Measurements from ENCODE around the gene CLEC5A.
A peak's percentile ranks its signal among the peaks of the same experiment; 100 is the strongest.

The CLEC5A gene

DNA sequence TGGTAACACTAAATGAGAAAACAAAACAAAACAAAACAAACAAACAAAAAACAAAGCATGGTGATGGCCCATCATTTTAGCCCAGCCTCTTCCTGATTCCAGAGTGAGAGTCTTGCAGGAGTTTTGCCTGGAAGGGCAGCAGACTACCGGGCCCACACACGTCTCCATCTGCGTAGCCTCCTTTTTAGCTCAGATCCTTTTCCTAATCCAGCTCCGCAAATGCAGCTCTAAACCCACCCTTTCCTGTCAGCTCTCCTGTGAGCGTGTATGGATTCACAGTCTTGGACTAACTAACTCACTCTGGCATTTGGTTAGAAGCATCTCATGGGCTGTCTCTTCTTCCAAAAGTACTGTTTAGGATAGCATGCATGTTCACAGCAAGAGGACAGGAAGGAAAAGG, 16.6 kb downstream of the CLEC5A start:
- 100% methylated on average over 5 of the region's 5 CpGs for WGBS (ENCODE audit: insufficient coverage)
- no peak overlapping the region for H3K27ac ChIP-seq (ENCODE audit: insufficient read depth in 1 of 2, low read depth in 1 of 2, low read length in 2 of 2, poor library complexity in 1 of 2, severe bottlenecking in 2 of 2)

DNA sequence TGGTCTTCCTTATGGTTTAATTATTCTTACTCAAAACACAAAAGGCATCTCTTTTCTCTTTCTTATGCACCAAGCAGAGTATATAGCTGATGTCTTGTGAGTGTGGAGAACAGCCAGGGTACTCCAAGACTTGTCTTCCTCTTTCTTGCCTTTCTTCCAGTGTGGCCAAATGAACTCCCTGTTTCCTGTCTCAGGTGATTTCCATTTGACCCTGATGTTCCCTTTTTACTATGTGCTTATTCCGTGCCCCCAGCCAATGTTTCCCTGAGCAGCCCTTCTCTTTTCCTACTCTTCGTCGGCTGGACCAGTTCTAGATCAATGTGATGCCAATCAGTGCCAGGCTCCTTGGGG, 18.0 kb downstream of the CLEC5A start:
- Histone ChIP-seq H3K4me1 (ENCODE audit: control extremely low read depth in 1 of 4, control insufficient read depth in 4 of 4, insufficient read depth in 4 of 4, low read length in 3 of 4) (peaks cover 8 to 23% (median 12%) of the 10 kb centered on the region in 4 experiments), H3K27ac (ENCODE audit: insufficient read depth in 1 of 2, low read depth in 1 of 2, low read length in 2 of 2, poor library complexity in 1 of 2, severe bottlenecking in 2 of 2) (peak overlapping the region in 1 of 2 experiments; percentile 16), H3K27me3 (replicated peaks in 2 of 5; ENCODE audit: control insufficient read depth in 4 of 5, insufficient read depth in 5 of 5, low read length in 4 of 5) (no peaks in the 10 kb centered on the region), H3K36me3 (ENCODE audit: control insufficient read depth in 4 of 4, insufficient read depth in 4 of 4, low read length in 3 of 4) (peaks cover 0 to 3% (median 0%) of the 10 kb centered on the region in 4 experiments), H3K4me3 (ENCODE audit: control insufficient read depth in 1 of 7, extremely low read depth in 1 of 7, insufficient read depth in 4 of 7, low read depth in 2 of 7, low read length in 6 of 7) (no peak overlapping the region), H3K9me3 (ENCODE audit: control extremely low read depth in 1 of 5, control insufficient read depth in 4 of 5, insufficient read depth in 2 of 5, low read depth in 1 of 5, low read length in 4 of 5) (no peaks in the 10 kb centered on the region)
- CTCF ChIA-PET: no interaction called here
- DNase-seq: peak in 2 of 3 donors; percentile 18 to 32
- 87% methylated on average over 3 of the region's 3 CpGs for WGBS (ENCODE audit: insufficient coverage)
- POLR2A ChIA-PET: no interaction called here

More for the DNA sequence above, 16.6 kb downstream of the CLEC5A start:
- Histone ChIP-seq H3K36me3 (ENCODE audit: control insufficient read depth in 4 of 4, insufficient read depth in 4 of 4, low read length in 3 of 4) (peaks cover 0 to 3% (median 0%) of the 10 kb centered on the region in 4 experiments), H3K4me3 (ENCODE audit: control insufficient read depth in 1 of 7, extremely low read depth in 1 of 7, insufficient read depth in 4 of 7, low read depth in 2 of 7, low read length in 6 of 7) (no peak overlapping the region), H3K9me3 (ENCODE audit: control extremely low read depth in 1 of 5, control insufficient read depth in 4 of 5, insufficient read depth in 2 of 5, low read depth in 1 of 5, low read length in 4 of 5) (no peaks in the 10 kb centered on the region), H3K4me1 (ENCODE audit: control extremely low read depth in 1 of 4, control insufficient read depth in 4 of 4, insufficient read depth in 4 of 4, low read length in 3 of 4) (peaks cover 8 to 23% (median 12%) of the 10 kb centered on the region in 4 experiments), H3K27me3 (replicated peaks in 2 of 5; ENCODE audit: control insufficient read depth in 4 of 5, insufficient read depth in 5 of 5, low read length in 4 of 5) (no peaks in the 10 kb centered on the region)
- no peak for DNase-seq
- POLR2A ChIA-PET: no interaction called here
- CTCF ChIA-PET: interaction anchor here (1.5 kb wide), 1 partner anchor 25 kb away, joined by 3 read pairs; no protein-coding TSS in a partner anchor

DNA sequence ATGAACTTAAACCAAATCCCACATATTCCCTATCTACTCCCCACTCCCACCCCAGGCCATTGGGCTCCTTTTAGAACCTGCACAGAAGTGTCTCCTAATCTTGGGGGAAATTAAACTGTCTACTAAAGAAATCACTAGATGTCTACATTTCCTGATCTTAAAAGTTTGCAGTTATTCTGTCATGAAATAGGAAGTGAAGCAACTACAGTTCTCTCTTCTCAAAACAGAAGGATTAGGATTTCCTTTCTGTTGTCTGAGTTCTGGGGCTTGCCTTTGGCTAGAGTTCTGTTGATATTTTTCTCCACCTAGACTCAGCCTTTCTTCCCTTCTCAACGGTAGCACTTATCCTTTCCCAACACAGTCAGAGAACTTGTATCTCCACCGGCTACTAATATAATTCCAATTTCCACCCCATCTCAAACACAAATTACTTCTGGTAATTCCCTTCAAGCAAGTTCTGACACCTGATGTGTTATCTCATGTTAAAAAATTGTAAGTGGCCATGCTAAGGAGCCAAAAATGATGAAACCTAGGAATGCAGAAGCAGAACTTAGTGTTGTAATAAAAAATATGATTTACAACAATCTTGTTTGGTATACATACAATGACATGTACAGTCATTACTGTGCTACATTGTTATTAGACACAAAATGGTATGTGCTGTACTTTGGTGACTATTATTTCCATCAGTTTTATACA, 18.5 kb downstream of the CLEC5A start:
- DNase-seq: peak in 2 of 3 donors; percentile 41 to 51
- peak overlapping the region in 1 of 2 experiments; percentile 16 for H3K27ac ChIP-seq (ENCODE audit: insufficient read depth in 1 of 2, low read depth in 1 of 2, low read length in 2 of 2, poor library complexity in 1 of 2, severe bottlenecking in 2 of 2)
- peaks cover 8 to 23% (median 12%) of the 10 kb centered on the region in 4 experiments for H3K4me1 ChIP-seq (ENCODE audit: control extremely low read depth in 1 of 4, control insufficient read depth in 4 of 4, insufficient read depth in 4 of 4, low read length in 3 of 4)
- H3K4me3 ChIP-seq (ENCODE audit: control insufficient read depth in 1 of 7, extremely low read depth in 1 of 7, insufficient read depth in 4 of 7, low read depth in 2 of 7, low read length in 6 of 7): peak overlapping the region in 1 of 7 experiments; percentile 4
- POLR2A ChIA-PET: no interaction called here
- peaks cover 0 to 3% (median 0%) of the 10 kb centered on the region in 4 experiments for H3K36me3 ChIP-seq (ENCODE audit: control insufficient read depth in 4 of 4, insufficient read depth in 4 of 4, low read length in 3 of 4)
- CTCF ChIA-PET: interaction anchor here (1.2 kb wide), 1 partner anchor 22 kb away, joined by 3 read pairs; no protein-coding TSS in a partner anchor
- 17% methylated on average over 1 of the region's 2 CpGs for WGBS (ENCODE audit: insufficient coverage)
- no peaks in the 10 kb centered on the region for H3K9me3 ChIP-seq (ENCODE audit: control extremely low read depth in 1 of 5, control insufficient read depth in 4 of 5, insufficient read depth in 2 of 5, low read depth in 1 of 5, low read length in 4 of 5)
- H3K27me3 ChIP-seq (replicated peaks in 2 of 5; ENCODE audit: control insufficient read depth in 4 of 5, insufficient read depth in 5 of 5, low read length in 4 of 5): no peaks in the 10 kb centered on the region

DNA sequence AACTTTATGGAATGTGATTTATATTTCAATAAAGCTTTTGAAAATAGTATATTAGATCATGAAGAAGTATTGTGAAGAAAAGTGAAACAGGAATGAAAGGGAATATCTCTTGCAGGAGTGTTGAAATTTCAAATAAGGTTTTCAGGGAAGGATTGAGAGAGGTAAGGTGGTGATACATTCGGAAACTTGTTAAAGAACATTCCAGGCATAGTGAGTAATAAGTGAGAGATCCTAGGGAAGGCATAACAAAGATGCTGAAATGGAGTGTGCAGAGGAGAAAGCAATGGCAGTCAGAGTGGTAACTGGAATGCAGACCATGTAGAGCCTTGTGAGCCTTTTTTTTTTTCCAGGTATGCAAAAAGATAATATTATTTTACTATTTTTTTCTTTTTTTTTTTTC, 26.5 kb downstream of the CLEC5A start:
- Histone ChIP-seq H3K4me3 (ENCODE audit: control insufficient read depth in 1 of 7, extremely low read depth in 1 of 7, insufficient read depth in 4 of 7, low read depth in 2 of 7, low read length in 6 of 7) (no peak overlapping the region), H3K27me3 (replicated peaks in 2 of 5; ENCODE audit: control insufficient read depth in 4 of 5, insufficient read depth in 5 of 5, low read length in 4 of 5) (no peaks in the 10 kb centered on the region), H3K4me1 (ENCODE audit: control extremely low read depth in 1 of 4, control insufficient read depth in 4 of 4, insufficient read depth in 4 of 4, low read length in 3 of 4) (peaks cover 0 to 19% (median 9%) of the 10 kb centered on the region in 4 experiments), H3K27ac (ENCODE audit: insufficient read depth in 1 of 2, low read depth in 1 of 2, low read length in 2 of 2, poor library complexity in 1 of 2, severe bottlenecking in 2 of 2) (no peak overlapping the region), H3K9me3 (ENCODE audit: control extremely low read depth in 1 of 5, control insufficient read depth in 4 of 5, insufficient read depth in 2 of 5, low read depth in 1 of 5, low read length in 4 of 5) (no peaks in the 10 kb centered on the region), H3K36me3 (ENCODE audit: control insufficient read depth in 4 of 4, insufficient read depth in 4 of 4, low read length in 3 of 4) (no peaks in the 10 kb centered on the region)
- no peak for DNase-seq
- ChIA-PET POLR2A (no interaction called here), CTCF (no interaction called here)
- 100% methylated on average over 1 of the region's 1 CpG for WGBS (ENCODE audit: insufficient coverage)

DNA sequence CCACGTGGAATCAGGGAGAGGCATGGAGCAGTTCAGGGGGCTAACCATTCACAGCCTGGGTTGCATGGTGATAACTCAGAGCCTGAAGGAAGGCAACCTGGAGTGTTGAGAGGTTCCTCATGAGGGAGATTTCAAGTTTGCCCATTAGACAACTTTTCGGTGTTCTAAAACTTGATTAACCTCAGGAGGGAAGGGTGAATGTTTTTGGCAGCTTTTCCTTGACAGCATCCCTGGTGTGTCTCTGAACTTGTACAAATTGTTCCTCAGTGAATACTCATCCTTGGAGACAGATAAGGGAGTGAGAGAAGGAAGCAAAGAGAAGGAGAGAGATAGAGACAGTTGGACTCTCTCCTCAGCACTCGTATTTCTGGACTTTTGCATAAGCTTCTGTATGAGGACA, 30.7 kb downstream of the CLEC5A start, which contains the start of gene OR9A4:
OR9A4 (plus strand) TSS at position 301 of the 400 bp plus-strand sequence. CDS start 2,477 bp downstream, outside the sequence.
- peaks cover 0 to 29% (median 12%) of the 10 kb centered on the region in 4 experiments for H3K4me1 ChIP-seq (ENCODE audit: control extremely low read depth in 1 of 4, control insufficient read depth in 4 of 4, insufficient read depth in 4 of 4, low read length in 3 of 4)
- DNase-seq: no peak
- H3K9me3 ChIP-seq (ENCODE audit: control extremely low read depth in 1 of 5, control insufficient read depth in 4 of 5, insufficient read depth in 2 of 5, low read depth in 1 of 5, low read length in 4 of 5): no peaks in the 10 kb centered on the region
- ChIA-PET POLR2A (no interaction called here), CTCF (no interaction called here)
- H3K27ac ChIP-seq (ENCODE audit: insufficient read depth in 1 of 2, low read depth in 1 of 2, low read length in 2 of 2, poor library complexity in 1 of 2, severe bottlenecking in 2 of 2): no peak within 1 kb of the TSS
- no peak within 1 kb of the TSS for H3K4me3 ChIP-seq (ENCODE audit: control insufficient read depth in 1 of 7, extremely low read depth in 1 of 7, insufficient read depth in 4 of 7, low read depth in 2 of 7, low read length in 6 of 7)
- H3K27me3 ChIP-seq (replicated peaks in 2 of 5; ENCODE audit: control insufficient read depth in 4 of 5, insufficient read depth in 5 of 5, low read length in 4 of 5): no peaks in the 10 kb centered on the region
- WGBS (ENCODE audit: insufficient coverage): 93% methylated on average over 3 of the region's 3 CpGs
- H3K36me3 ChIP-seq (ENCODE audit: control insufficient read depth in 4 of 4, insufficient read depth in 4 of 4, low read length in 3 of 4): no peaks in the 10 kb centered on the region

DNA sequence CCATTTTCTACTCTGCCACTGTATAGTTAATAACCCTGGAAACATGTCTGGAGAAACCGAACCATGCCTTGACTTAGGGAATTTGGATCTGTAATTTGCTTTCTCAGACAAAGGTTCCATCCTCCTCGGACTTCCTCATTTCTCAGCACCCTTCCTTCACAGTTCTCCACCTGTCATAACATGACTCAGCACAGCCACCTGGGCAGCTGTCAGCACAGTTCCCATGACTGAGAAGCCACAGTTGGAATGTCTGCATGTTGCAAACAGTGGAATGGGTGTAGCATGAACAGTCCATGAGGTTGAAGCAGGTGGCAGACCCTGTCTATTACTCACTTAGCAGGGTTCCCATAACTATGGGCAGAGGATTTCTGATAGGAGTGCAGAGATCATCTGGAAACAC, 31.2 kb downstream of the CLEC5A start:
- Histone ChIP-seq H3K4me3 (ENCODE audit: control insufficient read depth in 1 of 7, extremely low read depth in 1 of 7, insufficient read depth in 4 of 7, low read depth in 2 of 7, low read length in 6 of 7) (no peak overlapping the region), H3K36me3 (ENCODE audit: control insufficient read depth in 4 of 4, insufficient read depth in 4 of 4, low read length in 3 of 4) (no peaks in the 10 kb centered on the region), H3K27ac (ENCODE audit: insufficient read depth in 1 of 2, low read depth in 1 of 2, low read length in 2 of 2, poor library complexity in 1 of 2, severe bottlenecking in 2 of 2) (no peak overlapping the region), H3K4me1 (ENCODE audit: control extremely low read depth in 1 of 4, control insufficient read depth in 4 of 4, insufficient read depth in 4 of 4, low read length in 3 of 4) (peaks cover 0 to 34% (median 12%) of the 10 kb centered on the region in 4 experiments), H3K27me3 (replicated peaks in 2 of 5; ENCODE audit: control insufficient read depth in 4 of 5, insufficient read depth in 5 of 5, low read length in 4 of 5) (no peaks in the 10 kb centered on the region), H3K9me3 (ENCODE audit: control extremely low read depth in 1 of 5, control insufficient read depth in 4 of 5, insufficient read depth in 2 of 5, low read depth in 1 of 5, low read length in 4 of 5) (no peaks in the 10 kb centered on the region)
- WGBS (ENCODE audit: insufficient coverage): 14% methylated on average over 1 of the region's 2 CpGs
- ChIA-PET CTCF (interaction anchor here (1.5 kb wide), 1 partner anchor 59 kb away, joined by 3 read pairs; no protein-coding TSS in a partner anchor), POLR2A (interaction anchor here (0.7 kb wide), 1 partner anchor 49 kb away, joined by 3 read pairs; no protein-coding TSS in a partner anchor)
- DNase-seq: peak; percentile 38 to 91 (median 87)

DNA sequence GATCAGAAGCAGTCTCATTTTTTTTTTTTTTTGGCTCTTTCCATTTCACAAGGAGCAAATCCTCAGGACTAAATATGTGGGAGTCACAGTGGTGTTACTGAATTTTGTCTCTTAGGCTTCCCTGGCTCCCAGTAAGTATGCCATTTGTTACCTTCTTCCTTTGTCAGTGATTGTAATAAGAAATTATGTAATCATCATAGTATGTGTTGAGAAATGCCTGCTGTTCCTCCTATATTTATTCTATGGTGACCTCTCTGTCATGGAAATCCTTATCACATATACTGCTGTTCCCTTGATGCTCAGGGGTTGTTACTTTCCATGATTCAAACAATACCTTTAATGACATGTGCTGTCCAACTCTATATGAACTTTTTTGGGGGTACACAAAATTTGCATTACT, 35.4 kb downstream of the CLEC5A start:
- Histone ChIP-seq H3K4me1 (ENCODE audit: control extremely low read depth in 1 of 4, control insufficient read depth in 4 of 4, insufficient read depth in 4 of 4, low read length in 3 of 4) (peaks cover 0 to 28% (median 12%) of the 10 kb centered on the region in 4 experiments), H3K36me3 (ENCODE audit: control insufficient read depth in 4 of 4, insufficient read depth in 4 of 4, low read length in 3 of 4) (no peaks in the 10 kb centered on the region), H3K9me3 (ENCODE audit: control extremely low read depth in 1 of 5, control insufficient read depth in 4 of 5, insufficient read depth in 2 of 5, low read depth in 1 of 5, low read length in 4 of 5) (no peaks in the 10 kb centered on the region), H3K27me3 (replicated peaks in 2 of 5; ENCODE audit: control insufficient read depth in 4 of 5, insufficient read depth in 5 of 5, low read length in 4 of 5) (no peaks in the 10 kb centered on the region), H3K27ac (ENCODE audit: insufficient read depth in 1 of 2, low read depth in 1 of 2, low read length in 2 of 2, poor library complexity in 1 of 2, severe bottlenecking in 2 of 2) (no peak overlapping the region), H3K4me3 (ENCODE audit: control insufficient read depth in 1 of 7, extremely low read depth in 1 of 7, insufficient read depth in 4 of 7, low read depth in 2 of 7, low read length in 6 of 7) (no peak overlapping the region)
- ChIA-PET POLR2A (no interaction called here), CTCF (no interaction called here)
- no peak for DNase-seq

All from common myeloid progenitor, CD34-positive (primary cell).